ENCODE data around the gene EIF4E1B. TPM values are rescaled to one million over a fixed set of nuclear protein-coding genes. Genes with fewer than 3 reads are reported as not detected.

Gene EIF4E1B
- total RNA-seq, 1 donor from 2014 or later = not detected

- DNase-seq = no peak
Observed at GRCh38 chr5:176664479-176664878, 34.0 kb downstream of the EIF4E1B start.

- DNase-seq = no peak
Observed at GRCh38 chr5:176664886-176665285, 34.4 kb downstream of the EIF4E1B start.

- no peak for DNase-seq
Observed at GRCh38 chr5:176665517-176665916, 35.0 kb downstream of the EIF4E1B start.

GRCh38 chr5:176667637-176668036 is 37.2 kb downstream of the EIF4E1B start:
- DNase-seq = no peak

GRCh38 chr5:176670449-176670848 is 40.0 kb downstream of the EIF4E1B start:
- DNase-seq = no peak

GRCh38 chr5:176671399-176671798 is 40.9 kb downstream of the EIF4E1B start:
- no peak for DNase-seq

GRCh38 chr5:176671890-176672747 is 41.6 kb downstream of the EIF4E1B start:
- no peak for DNase-seq

- DNase-seq = no peak
Observed at GRCh38 chr5:176673651-176674583, 43.4 kb downstream of the EIF4E1B start.

- DNase-seq = no peak
Observed at GRCh38 chr5:176674799-176675198, 44.3 kb downstream of the EIF4E1B start.

- no peak for DNase-seq
Observed at GRCh38 chr5:176675676-176676360, 45.3 kb downstream of the EIF4E1B start.

GRCh38 chr5:176676361-176676824 is 45.9 kb downstream of the EIF4E1B start:
- no peak for DNase-seq

- DNase-seq = peak; percentile 25
Observed at GRCh38 chr5:176677209-176677939, 46.9 kb downstream of the EIF4E1B start.

- no peak for DNase-seq
Observed at GRCh38 chr5:176678584-176678983, 48.1 kb downstream of the EIF4E1B start.

- DNase-seq = no peak
Observed at GRCh38 chr5:176679365-176680225, 49.1 kb downstream of the EIF4E1B start.

- DNase-seq = no peak
Observed at GRCh38 chr5:176680226-176680563, 49.7 kb downstream of the EIF4E1B start.

GRCh38 chr5:176682016-176682531 is 51.6 kb downstream of the EIF4E1B start:
- no peak for DNase-seq

GRCh38 chr5:176685010-176685409 is 54.5 kb downstream of the EIF4E1B start:
- DNase-seq = no peak

- no peak for DNase-seq
Observed at GRCh38 chr5:176687247-176687646, 56.8 kb downstream of the EIF4E1B start.

- no peak for DNase-seq
Observed at GRCh38 chr5:176687881-176688280, 57.4 kb downstream of the EIF4E1B start.

- no peak for DNase-seq
Observed at GRCh38 chr5:176690911-176691310, 60.4 kb downstream of the EIF4E1B start.

GRCh38 chr5:176691524-176691923 is 61.0 kb downstream of the EIF4E1B start:
- DNase-seq = no peak

All from occipital lobe (tissue), 2 donors.